ENCODE results near the gene GATAD1. TPM values are rescaled to one million over a fixed set of nuclear protein-coding genes. Genes with fewer than 3 reads are reported as not detected.

The GATAD1 gene
- total and polyA plus RNA-seq, 2 of the 8 experiments (the other 6 are each of a cell fraction or from before 2014, with no cell fraction given): 17.1 to 34.7 TPM

DNA sequence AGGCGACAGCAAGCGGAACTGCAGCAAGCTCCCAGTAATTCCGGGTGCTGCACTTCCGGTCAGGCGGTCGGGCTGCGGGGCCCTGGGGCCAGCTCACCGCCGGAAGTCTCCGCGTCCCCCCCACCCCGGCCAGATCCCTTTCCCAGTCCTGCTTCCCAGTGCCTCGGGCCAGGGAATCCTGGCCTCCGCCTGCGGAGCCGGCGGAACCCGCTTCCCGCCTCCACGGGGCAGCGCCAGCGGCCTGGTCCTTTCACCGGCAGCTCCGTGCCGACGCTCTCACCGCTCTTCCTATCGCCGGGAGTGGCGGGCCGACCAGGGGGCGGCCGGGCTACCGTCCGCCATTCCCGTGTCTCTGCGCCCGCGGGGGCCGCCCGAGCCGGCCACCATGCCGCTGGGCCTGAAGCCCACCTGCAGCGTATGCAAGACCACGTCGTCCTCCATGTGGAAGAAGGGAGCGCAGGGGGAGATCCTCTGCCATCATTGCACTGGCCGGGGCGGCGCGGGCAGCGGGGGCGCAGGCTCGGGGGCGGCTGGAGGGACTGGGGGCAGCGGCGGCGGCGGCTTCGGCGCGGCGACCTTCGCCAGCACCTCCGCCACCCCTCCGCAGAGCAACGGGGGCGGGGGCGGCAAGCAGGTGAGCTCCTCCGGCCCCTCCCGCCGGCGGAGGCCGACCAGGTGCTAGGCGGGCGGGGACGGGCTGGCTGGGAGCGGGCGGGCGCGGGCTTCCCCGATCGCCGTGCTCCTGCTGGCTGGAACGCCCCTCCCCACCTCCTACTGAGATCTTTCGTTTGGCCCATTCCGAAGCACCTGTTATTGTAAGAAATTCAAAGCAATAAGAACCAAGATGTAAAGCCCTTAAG is at the start of gene GATAD1 (continued):
- TF ChIP-seq TAF7 (optimal IDR thresholded peaks at IDR 0.05; ENCODE audit: borderline replicate concordance, low read depth, low read length) (peak; percentile 85), KDM4A (IDR thresholded peaks at IDR 0.05; ENCODE audit: low read depth, low read length, severe bottlenecking) (peak; percentile 92), BACH1 (IDR thresholded peaks at IDR 0.05; ENCODE audit: low read length) (no peak), EGR1 (IDR thresholded peaks at IDR 0.05; ENCODE audit: borderline replicate concordance, low read depth, low read length) (0 out of 2 replicates have a peak, but pooled peaks have one; percentile 27), CTBP2 (IDR thresholded peaks at IDR 0.05; ENCODE audit: borderline replicate concordance, insufficient read depth, insufficient read length, low read length) (no peak), SIN3A (conservative IDR thresholded peaks at IDR 0.05 in 1 of 2, IDR thresholded peaks at IDR 0.05 in 1 of 2; ENCODE audit: low read depth in 1 of 2, low read length in 2 of 2) (peak in 1 of 2 experiments; percentile 65; a peak in 3 of 4 replicates), TBP (IDR thresholded peaks at IDR 0.05; ENCODE audit: low read depth, low read length) (peak; percentile 84), SAP30 (IDR thresholded peaks at IDR 0.05; ENCODE audit: insufficient read depth, insufficient replicate concordance, low read length) (no peak), SP4 (IDR thresholded peaks at IDR 0.05; ENCODE audit: low read length) (no peak), CEBPB (IDR thresholded peaks at IDR 0.05; ENCODE audit: low read depth, low read length) (no peak), RAD21 (IDR thresholded peaks at IDR 0.05 in 1 of 2, conservative IDR thresholded peaks at IDR 0.05 in 1 of 2; ENCODE audit: low read depth in 2 of 2, low read length in 2 of 2) (peak in 1 of 2 experiments; percentile 93; a peak in 1 of 4 replicates), JUN (IDR thresholded peaks at IDR 0.05; ENCODE audit: low read depth, low read length) (no peak), KDM5A (IDR thresholded peaks at IDR 0.05; ENCODE audit: low read length) (peak; percentile 66; the same call in 1 of the 2 replicates), SIX5 (IDR thresholded peaks at IDR 0.05; ENCODE audit: low read depth, low read length) (no peak), POLR2A (IDR thresholded peaks at IDR 0.05; ENCODE audit: control extremely low read depth in 1 of 2, low read depth in 2 of 2, low read length in 2 of 2) (peak; percentile 76 to 89), YY1 (IDR thresholded peaks at IDR 0.05; ENCODE audit: low read depth, low read length) (peak; percentile 79), RXRA (IDR thresholded peaks at IDR 0.05; ENCODE audit: insufficient read depth, low read depth, low read length) (no peak)
- TF ChIP-seq, protein P1, sequence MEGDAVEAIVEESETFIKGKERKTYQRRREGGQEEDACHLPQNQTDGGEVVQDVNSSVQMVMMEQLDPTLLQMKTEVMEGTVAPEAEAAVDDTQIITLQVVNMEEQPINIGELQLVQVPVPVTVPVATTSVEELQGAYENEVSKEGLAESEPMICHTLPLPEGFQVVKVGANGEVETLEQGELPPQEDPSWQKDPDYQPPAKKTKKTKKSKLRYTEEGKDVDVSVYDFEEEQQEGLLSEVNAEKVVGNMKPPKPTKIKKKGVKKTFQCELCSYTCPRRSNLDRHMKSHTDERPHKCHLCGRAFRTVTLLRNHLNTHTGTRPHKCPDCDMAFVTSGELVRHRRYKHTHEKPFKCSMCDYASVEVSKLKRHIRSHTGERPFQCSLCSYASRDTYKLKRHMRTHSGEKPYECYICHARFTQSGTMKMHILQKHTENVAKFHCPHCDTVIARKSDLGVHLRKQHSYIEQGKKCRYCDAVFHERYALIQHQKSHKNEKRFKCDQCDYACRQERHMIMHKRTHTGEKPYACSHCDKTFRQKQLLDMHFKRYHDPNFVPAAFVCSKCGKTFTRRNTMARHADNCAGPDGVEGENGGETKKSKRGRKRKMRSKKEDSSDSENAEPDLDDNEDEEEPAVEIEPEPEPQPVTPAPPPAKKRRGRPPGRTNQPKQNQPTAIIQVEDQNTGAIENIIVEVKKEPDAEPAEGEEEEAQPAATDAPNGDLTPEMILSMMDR (IDR thresholded peaks at IDR 0.05; ENCODE audit: control extremely low read depth in 1 of 3, insufficient read depth in 1 of 3, low read depth in 1 of 3, low read length in 3 of 3): peak; percentile 87 to 93 (median 87); a peak in 3 of 4 replicates
- TF ChIP-seq, protein P2, sequence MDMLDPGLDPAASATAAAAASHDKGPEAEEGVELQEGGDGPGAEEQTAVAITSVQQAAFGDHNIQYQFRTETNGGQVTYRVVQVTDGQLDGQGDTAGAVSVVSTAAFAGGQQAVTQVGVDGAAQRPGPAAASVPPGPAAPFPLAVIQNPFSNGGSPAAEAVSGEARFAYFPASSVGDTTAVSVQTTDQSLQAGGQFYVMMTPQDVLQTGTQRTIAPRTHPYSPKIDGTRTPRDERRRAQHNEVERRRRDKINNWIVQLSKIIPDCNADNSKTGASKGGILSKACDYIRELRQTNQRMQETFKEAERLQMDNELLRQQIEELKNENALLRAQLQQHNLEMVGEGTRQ (IDR thresholded peaks at IDR 0.05; ENCODE audit: low read length): peak; percentile 59
